GM12873 (cell line): ENCODE data around the gene ADIPOR2.

Source experiments
- CTCF ChIP-seq: IDR thresholded peaks from 2 replicates; pipeline ENCODE4 v1.5.1; 2012; ENCODE audit warnings: low read depth, mild to moderate bottlenecking, moderate library complexity, low read length, control low read depth; ENCODE audit not compliant: insufficient read depth; ENCODE audit errors: missing control alignments

ADIPOR2 gene

GRCh38 chr12:1716911-1717310 is 26.0 kb downstream of the ADIPOR2 start:
- no peak for TF ChIP-seq CTCF

- TF ChIP-seq CTCF: no peak
Observed at GRCh38 chr12:1719139-1719538, 28.3 kb downstream of the ADIPOR2 start.

GRCh38 chr12:1720494-1720893 is 29.6 kb downstream of the ADIPOR2 start:
- TF ChIP-seq CTCF: no peak

- TF ChIP-seq CTCF: no peak
Observed at GRCh38 chr12:1723721-1724120, 32.9 kb downstream of the ADIPOR2 start.

- TF ChIP-seq CTCF: no peak
Observed at GRCh38 chr12:1724250-1724649, 33.4 kb downstream of the ADIPOR2 start.

- no peak for TF ChIP-seq CTCF
Observed at GRCh38 chr12:1726753-1727152, 35.9 kb downstream of the ADIPOR2 start.

GRCh38 chr12:1728824-1729223 is 38.0 kb downstream of the ADIPOR2 start:
- TF ChIP-seq CTCF: no peak

GRCh38 chr12:1731019-1731687 is 40.3 kb downstream of the ADIPOR2 start:
- TF ChIP-seq CTCF: no peak
